Neuronal stem cell (in vitro differentiated cells): Measurements from ENCODE around the gene ATR. TPM values are rescaled to one million over a fixed set of nuclear protein-coding genes. Genes with fewer than 3 reads are reported as not detected.

Source experiments
- small RNA-seq: library from polyadenylated mRNA; stranded (forward); fragments of <200 nt; extraction: miRNeasy Mini kit (QIAGEN cat#:217004); gene quantifications from one replicate; pipeline ENCODE3, GENCODE V24; 2013; ENCODE audit not compliant: insufficient read depth

ATR gene

Small RNA genes lying within 50 kb of the gene (small RNA-seq; reads per million reads assigned to genes)
- gene RNA5SP143 (not detected), gene RNU1-100P (not detected), gene RNU6-1294P (not detected)
